T1000 (cell line): ENCODE results near the gene NDRG4.

Experiments used
- DNase-seq: peaks from one replicate; lab custom pipeline; 2025; ENCODE audit warnings: mixed read lengths; lab: John Stamatoyannopoulos, UW

The NDRG4 gene

GRCh38 chr16:58495521-58496331 lies 4.2 kb upstream of the NDRG4 start:
- DNase-seq = no peak

- no peak for DNase-seq
Measured at GRCh38 chr16:58497468-58497867, 2.5 kb upstream of the NDRG4 start.

GRCh38 chr16:58497935-58498334 lies 2.0 kb upstream of the NDRG4 start:
- no peak for DNase-seq

DNA sequence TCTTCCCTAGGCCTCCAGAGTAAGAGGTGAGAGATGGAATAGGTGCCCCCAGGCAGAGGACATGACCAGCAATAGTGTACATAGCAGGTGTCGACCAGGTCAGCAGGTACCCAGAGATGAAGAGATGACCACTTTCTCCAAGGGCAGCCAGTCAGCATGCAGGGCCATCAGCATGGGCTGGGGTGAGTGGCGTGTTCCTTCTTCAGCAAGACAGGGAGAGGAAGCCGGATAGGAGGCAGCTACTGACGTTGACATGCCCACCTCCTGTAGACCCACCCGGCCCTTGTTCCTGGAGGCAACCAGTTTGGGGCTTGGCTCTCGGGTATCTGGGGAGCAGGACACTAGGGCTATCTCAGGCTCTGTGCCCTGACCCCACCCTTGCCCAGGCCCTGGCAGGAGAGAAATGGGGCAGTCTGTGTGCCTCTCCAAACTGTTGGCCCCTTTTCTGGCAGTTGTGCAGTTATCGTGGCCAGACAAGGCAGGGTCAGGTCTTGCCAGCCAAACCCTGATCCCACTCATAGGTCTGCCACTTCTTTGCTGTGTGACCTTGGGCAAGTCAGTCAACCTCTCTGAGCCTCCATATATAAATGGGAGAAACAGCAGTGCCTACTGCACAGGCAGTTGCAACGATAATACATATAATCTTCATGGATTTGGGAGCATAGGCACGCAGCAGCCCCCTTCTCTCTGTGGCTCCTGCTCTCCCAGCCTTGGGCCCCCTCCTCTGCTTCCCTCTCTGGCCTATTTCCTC lies 1.4 kb upstream of the NDRG4 start:
- DNase-seq = no peak

DNA sequence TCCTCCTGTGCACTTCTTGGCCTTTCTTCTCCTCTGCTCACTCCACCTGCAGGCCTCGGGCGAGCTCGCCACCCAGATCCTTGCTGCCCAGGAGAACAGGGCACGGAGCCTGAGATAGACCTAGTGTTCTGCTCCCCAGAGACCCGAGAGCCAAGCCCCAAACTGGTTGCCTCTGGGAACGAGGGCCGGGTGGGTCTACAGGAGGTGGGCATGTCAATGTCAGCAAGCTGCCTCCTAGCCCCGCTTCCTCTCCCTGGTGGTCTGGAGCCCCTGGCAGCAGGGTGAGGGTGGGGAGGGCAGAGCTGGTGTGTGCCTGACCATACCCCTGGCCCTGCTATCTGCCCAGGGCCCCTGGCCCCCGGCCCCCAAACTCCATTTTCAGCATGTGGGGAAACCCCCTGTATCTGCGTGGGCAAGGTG lies 841 bp upstream of the NDRG4 start:
- no peak for DNase-seq

- DNase-seq = no peak
Measured at GRCh38 chr16:58500430-58501241, 693 bp downstream of the NDRG4 start.

GRCh38 chr16:58501242-58502131 lies 1.5 kb downstream of the NDRG4 start:
- no peak for DNase-seq

- no peak for DNase-seq
Measured at GRCh38 chr16:58502217-58502921, 2.4 kb downstream of the NDRG4 start.

DNA sequence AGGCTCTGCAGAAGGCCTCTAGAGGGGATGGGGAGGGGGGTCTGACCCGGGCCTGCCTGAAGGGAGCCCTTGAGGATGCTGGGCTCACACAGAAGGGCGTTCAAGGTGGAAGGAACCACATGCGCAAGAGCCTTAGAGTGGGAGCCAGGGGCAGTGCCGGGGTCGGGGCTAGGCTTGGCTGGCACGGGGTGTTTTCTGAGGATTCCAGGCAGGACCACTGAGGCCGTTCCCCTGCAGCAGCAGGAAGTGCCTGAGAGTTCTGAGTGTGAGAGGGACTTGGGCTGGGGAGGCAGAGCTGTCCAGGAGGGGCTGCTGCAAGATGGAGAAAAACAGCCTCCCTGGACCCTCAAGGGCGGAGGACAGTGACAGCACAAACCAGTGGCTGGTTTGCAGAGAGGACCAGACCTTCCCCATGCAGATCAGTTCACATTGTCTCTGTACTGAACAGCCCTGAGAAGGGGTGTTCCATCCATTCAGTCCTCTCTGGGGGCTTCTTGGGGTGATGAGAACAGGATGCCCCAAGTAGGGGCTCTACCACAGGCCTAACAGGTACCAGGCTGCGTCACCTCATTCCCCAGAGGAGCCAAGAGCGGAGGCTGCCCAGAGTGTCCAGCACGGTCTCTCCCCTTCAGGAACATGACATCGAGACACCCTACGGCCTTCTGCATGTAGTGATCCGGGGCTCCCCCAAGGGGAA lies 3.4 kb downstream of the NDRG4 start:
- no peak for DNase-seq

- no peak for DNase-seq
Measured at GRCh38 chr16:58503863-58504688, 4.1 kb downstream of the NDRG4 start.

- DNase-seq = no peak
Measured at GRCh38 chr16:58506241-58507194, 6.6 kb downstream of the NDRG4 start.

- DNase-seq = no peak
Measured at GRCh38 chr16:58507195-58507962, 7.4 kb downstream of the NDRG4 start.

DNA sequence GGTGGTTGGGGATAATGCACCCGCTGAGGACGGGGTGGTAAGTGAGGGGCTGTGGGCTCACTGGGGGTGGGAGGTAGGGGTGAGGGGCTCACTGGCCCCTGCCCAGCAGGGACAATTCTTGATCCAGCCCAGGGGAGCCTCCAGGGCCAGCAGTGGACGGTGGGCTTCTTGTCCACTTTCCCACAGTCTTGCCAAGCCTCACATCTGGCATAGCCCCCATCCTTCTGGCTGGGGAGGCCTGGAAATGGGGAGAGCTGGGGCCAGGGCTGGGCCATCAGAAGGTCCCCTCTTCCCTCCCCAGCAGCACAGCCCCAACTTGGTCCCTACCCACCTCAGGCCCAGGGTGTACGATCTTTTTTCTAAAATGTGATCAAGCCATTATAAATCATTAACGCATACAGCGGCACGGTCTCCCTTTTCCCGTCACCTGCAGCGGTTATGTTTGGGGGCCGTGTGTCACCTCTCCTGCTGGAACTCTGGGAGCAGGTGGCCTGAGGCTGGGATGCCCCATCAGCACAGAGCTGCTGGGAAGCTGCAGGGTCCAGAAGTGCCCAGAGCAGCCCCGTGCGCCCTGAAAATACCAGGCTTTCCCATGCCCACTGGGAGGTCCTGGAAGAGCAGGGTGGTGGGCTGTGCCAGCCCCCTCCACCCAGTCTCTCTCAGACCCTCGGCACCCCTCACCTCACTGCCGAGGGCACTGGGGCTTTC lies 8.2 kb downstream of the NDRG4 start:
- DNase-seq = no peak

DNA sequence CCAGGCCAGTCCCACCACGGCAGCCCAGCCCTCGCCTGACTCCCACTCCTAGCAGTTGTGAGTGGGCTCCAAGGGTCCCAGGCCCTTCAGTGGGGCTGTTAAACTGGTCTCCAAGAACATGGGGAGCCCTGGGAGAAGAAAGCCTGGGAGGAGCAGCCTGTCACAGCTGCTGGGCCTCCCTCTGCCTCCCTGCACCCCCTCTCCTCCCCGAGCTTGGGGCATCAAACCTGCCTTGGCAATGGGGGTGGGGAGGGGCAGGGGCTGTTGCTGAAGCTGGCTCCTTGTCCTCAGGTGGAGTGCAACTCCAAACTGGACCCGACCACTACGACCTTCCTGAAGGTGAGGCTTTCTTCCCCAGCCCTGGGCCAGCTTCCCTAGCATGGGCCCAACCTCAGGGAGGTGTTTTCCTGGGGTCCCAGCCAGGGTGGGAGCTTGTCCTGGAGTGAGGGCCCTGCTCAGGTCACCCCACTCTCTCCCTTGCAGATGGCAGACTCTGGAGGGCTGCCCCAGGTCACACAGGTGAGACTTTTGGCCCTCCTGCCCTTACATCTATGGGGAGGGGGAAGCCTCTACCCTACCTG lies 8.8 kb downstream of the NDRG4 start:
- DNase-seq = no peak

- no peak for DNase-seq
Measured at GRCh38 chr16:58509256-58510096, 9.5 kb downstream of the NDRG4 start.
